PC-3 (cell line): Measurements from ENCODE around the gene NFATC2. TPM values are rescaled to one million over a fixed set of nuclear protein-coding genes. Genes with fewer than 3 reads are reported as not detected.

ENCODE experiments used
- ATAC-seq: fragments of 200-7000 bp; cut with Tn5 transposase; 2 replicates; pipeline ENCODE4 v1.9.1; 2020; ENCODE audit warnings: mild to moderate bottlenecking, moderate library complexity
- BruUV-seq: library from RNA; stranded (reverse); fragments of 400-500 nt; replicated peaks from 2 replicates; lab custom pipeline; 2021; lab: Mats Ljungman, UMichigan
- CTCF ChIA-PET: fragments of 300-600 bp; sonication (Branson Sonifier 250); formaldehyde crosslinking; loops from one replicate; lab custom pipeline; 2022; ENCODE audit warnings: antibody characterized with exemption; lab: Charles Lee
- POLR2A ChIA-PET: fragments of 300-600 bp; sonication (Branson Sonifier 250); formaldehyde crosslinking; loops from one replicate; lab custom pipeline; 2022; ENCODE audit warnings: antibody characterized with exemption; ENCODE audit not compliant: unreplicated experiment; lab: Charles Lee
- DNase-seq: peaks from one replicate; pipeline ENCODE4 v3.0.0-alpha.2; 2015
- H2AFZ ChIP-seq: fragments of 300-600 bp; sonication (generic); 2 replicates; pipeline ENCODE4 v1.6.0; 2016; ENCODE audit warnings: antibody characterized with exemption, low read length
- H3F3A ChIP-seq: fragments of 300-600 bp; sonication (generic); one replicate; pipeline ENCODE4 v1.6.0; 2017; ENCODE audit warnings: antibody characterized with exemption, low read length, control low read depth, mild to moderate bottlenecking; ENCODE audit not compliant: unreplicated experiment
- H3K27ac ChIP-seq: fragments of 300-600 bp; sonication (generic); 2 replicates; pipeline ENCODE4 v1.5.1; 2016; ENCODE audit warnings: mild to moderate bottlenecking, low read length
- H3K27me3 ChIP-seq: fragments of 300-600 bp; sonication (generic); 2 replicates; pipeline ENCODE4 v1.6.1; 2016; ENCODE audit warnings: low read length, mixed read lengths
- H3K36me3 ChIP-seq: fragments of 300-600 bp; sonication (generic); 2 replicates; pipeline ENCODE4 v1.6.1; 2016; ENCODE audit warnings: low read depth, mixed run types, low read length, mixed read lengths
- H3K4me1 ChIP-seq: fragments of 300-600 bp; sonication (generic); 2 replicates; pipeline ENCODE4 v1.5.1; 2016; ENCODE audit warnings: low read length; ENCODE audit not compliant: insufficient read depth
- H3K4me2 ChIP-seq: fragments of 300-600 bp; sonication (generic); 2 replicates; pipeline ENCODE4 v1.6.0; 2016; ENCODE audit warnings: low read length
- H3K4me3 ChIP-seq: fragments of 300-600 bp; sonication (generic); 2 replicates; pipeline ENCODE4 v1.5.1; 2016; ENCODE audit warnings: mild to moderate bottlenecking, low read length, mixed read lengths
- H3K79me2 ChIP-seq: fragments of 300-600 bp; sonication (generic); 2 replicates; pipeline ENCODE4 v1.6.1; 2017; ENCODE audit warnings: low read length, mixed read lengths
- H3K9ac ChIP-seq: fragments of 300-600 bp; sonication (generic); 2 replicates; pipeline ENCODE4 v1.6.0; 2016; ENCODE audit warnings: mild to moderate bottlenecking, low read length
- H3K9me2 ChIP-seq: fragments of 300-600 bp; sonication (generic); replicated peaks from 2 replicates; pipeline ENCODE4 v1.6.1; 2016; ENCODE audit warnings: mixed run types, low read length, mixed read lengths
- H3K9me3 ChIP-seq: fragments of 300-600 bp; sonication (generic); 2 replicates; pipeline ENCODE4 v1.6.1; 2016; ENCODE audit warnings: low read length, mixed read lengths
- H4K20me1 ChIP-seq: fragments of 300-600 bp; sonication (generic); 2 replicates; pipeline ENCODE4 v1.6.1; 2016; ENCODE audit warnings: low read length, mixed read lengths
- CTCF ChIP-seq: fragments of 300-600 bp; sonication (generic); conservative IDR thresholded peaks from 2 replicates; pipeline ENCODE4 v1.5.1; 2017; ENCODE audit warnings: antibody characterized with exemption, low read depth, mild to moderate bottlenecking, low read length
- EZH2 ChIP-seq: fragments of 300-600 bp; sonication (generic); IDR thresholded peaks from one replicate; pipeline ENCODE4 v1.6.1; 2017; ENCODE audit warnings: antibody characterized with exemption, mild to moderate bottlenecking, low read length; ENCODE audit not compliant: unreplicated experiment
- EZH2phosphoT487 ChIP-seq: fragments of 300-600 bp; sonication (generic); IDR thresholded peaks from 2 replicates; pipeline ENCODE4 v1.6.1; 2018; ENCODE audit warnings: mild to moderate bottlenecking, antibody characterized with exemption, low read length, borderline replicate concordance
- intact Hi-C: fragments of 100-400 bp; cut with micrococcal nuclease; formaldehyde crosslinking; loops from 2 replicates; pipeline ENCODE4 v1.9.0; 2023
- total RNA-seq: library from RNA; depleted of rRNA; stranded (reverse); fragments of >200 nt; gene quantifications from 2 replicates; pipeline ENCODE4 v1.2.3, GENCODE V29; 2014

The NFATC2 gene
- total RNA-seq, 1 experiment from 2014 or later, result 12.9 TPM

- Histone ChIP-seq H3K4me3 (peak overlapping the region; percentile 77), H3K9ac (peak overlapping the region; percentile 78), H3K36me3 (no peaks in the 10 kb centered on the region), H3K4me2 (peak overlapping the region; percentile 96), H3K79me2 (no peaks in the 10 kb centered on the region), H3K27ac (no peak overlapping the region), H3K4me1 (peaks cover 31% of the 10 kb centered on the region), H3K9me3 (no peaks in the 10 kb centered on the region), H3K9me2 (no peaks in the 10 kb centered on the region), H3K27me3 (peaks cover 16% of the 10 kb centered on the region), H3F3A (peaks cover 8% of the 10 kb centered on the region), H2AFZ (no peak overlapping the region), H4K20me1 (peaks cover 22% of the 10 kb centered on the region)
- ATAC-seq, result no peak
- no TSS peak for BruUV-seq
- peak; percentile 33 for DNase-seq
- ChIA-PET POLR2A (interaction anchor here (0.6 to 0.7 kb wide), 3 partner anchors 64 to 579 kb away, joined by 3 to 13 read pairs (median 5); no protein-coding TSS in a partner anchor), CTCF (no interaction called here)
- TF ChIP-seq EZH2phosphoT487 (no peak), CTCF (no peak), EZH2 (no peak)
- intact Hi-C loops, result loop anchor here (5.0 kb wide), 2 partner anchors 62 to 192 kb away; no protein-coding TSS in a partner anchor
Measured at GRCh38 chr20:51560550-51561307, 18.2 kb upstream of the NFATC2 start.

GRCh38 chr20:51560042-51560441 is 17.5 kb upstream of the NFATC2 start:
- Histone ChIP-seq H3K4me1 (peaks cover 31% of the 10 kb centered on the region), H3K4me3 (peak overlapping the region; percentile 77), H3K27ac (no peak overlapping the region), H3K79me2 (no peaks in the 10 kb centered on the region), H3F3A (peaks cover 8% of the 10 kb centered on the region), H3K36me3 (no peaks in the 10 kb centered on the region), H3K9me3 (no peaks in the 10 kb centered on the region), H3K4me2 (peak overlapping the region; percentile 96), H2AFZ (no peak overlapping the region), H4K20me1 (peaks cover 22% of the 10 kb centered on the region), H3K9me2 (no peaks in the 10 kb centered on the region), H3K9ac (no peak overlapping the region), H3K27me3 (peaks cover 16% of the 10 kb centered on the region)
- DNase-seq (no peak), ATAC-seq (no peak)
- ChIA-PET POLR2A (interaction anchor here (0.6 to 0.7 kb wide), 2 partner anchors 64 to 136 kb away, joined by 3 to 5 read pairs; no protein-coding TSS in a partner anchor), CTCF (interaction anchor here (0.6 kb wide), 1 partner anchor 74 kb away, joined by 3 read pairs; no protein-coding TSS in a partner anchor)
- BruUV-seq, result no TSS peak
- no peak for TF ChIP-seq CTCF
- no peak for TF ChIP-seq EZH2phosphoT487
- TF ChIP-seq EZH2, result no peak
- intact Hi-C loops, result loop anchor here (5.0 kb wide), 2 partner anchors 62 to 192 kb away; no protein-coding TSS in a partner anchor
